Panc1 (cell line): ENCODE data around the gene AHR. TPM values are rescaled to one million over a fixed set of nuclear protein-coding genes. Genes with fewer than 3 reads are reported as not detected.

Experiments used
- ATAC-seq: fragments of 200-7000 bp; cut with Tn5 transposase; 2 replicates; pipeline ENCODE4 v1.9.1; 2020; ENCODE audit warnings: mild to moderate bottlenecking, moderate library complexity
- BruUV-seq: library from RNA; stranded (reverse); fragments of 400-500 nt; replicated peaks from 2 replicates; lab custom pipeline; 2021; lab: Mats Ljungman, UMichigan
- CTCF ChIA-PET: fragments of 300-600 bp; sonication (Branson Sonifier 250); formaldehyde crosslinking; loops from one replicate; lab custom pipeline; 2022; ENCODE audit warnings: antibody characterized with exemption; lab: Charles Lee
- POLR2A ChIA-PET: fragments of 300-600 bp; sonication (Branson Sonifier 250); formaldehyde crosslinking; loops from one replicate; lab custom pipeline; 2022; ENCODE audit warnings: antibody characterized with exemption; lab: Charles Lee
- DNase-seq: peaks from one replicate; pipeline ENCODE4 v3.0.0-alpha.2; 2010; ENCODE audit warnings: low read depth, low spot score
- H3K27ac ChIP-seq: 2 replicates; pipeline ENCODE4 v1.5.1; 2011; ENCODE audit warnings: mild to moderate bottlenecking, low read length, inconsistent platforms
- H3K27me3 ChIP-seq: fragments of 200-500 bp; sonication (Bioruptor generic); 2 replicates; pipeline ENCODE4 v1.6.0; 2014; ENCODE audit warnings: low read length, inconsistent platforms; ENCODE audit not compliant: control insufficient read depth, insufficient read depth
- H3K36me3 ChIP-seq: fragments of 200-500 bp; sonication (Bioruptor generic); 2 replicates; pipeline ENCODE4 v1.5.1; 2014; ENCODE audit warnings: inconsistent platforms, mild to moderate bottlenecking, low read length, moderate library complexity; ENCODE audit not compliant: control insufficient read depth, insufficient read depth
- H3K4me1 ChIP-seq: 2 replicates; pipeline ENCODE4 v1.5.1; 2011; ENCODE audit warnings: inconsistent platforms, mild to moderate bottlenecking, low read length, moderate library complexity; ENCODE audit not compliant: control insufficient read depth, insufficient read depth
- H3K4me3 ChIP-seq, 2 experiments: 2 replicates each; pipeline ENCODE4 v1.5.1; 2011 to 2012; ENCODE audit warnings: low read depth in 2 of 2, low read length in 2 of 2, mild to moderate bottlenecking in 2 of 2, inconsistent platforms in 1 of 2, moderate library complexity in 1 of 2
- H3K9me3 ChIP-seq: fragments of 200-500 bp; sonication (Bioruptor generic); 2 replicates; pipeline ENCODE4 v1.5.1; 2014; ENCODE audit warnings: low read depth, mild to moderate bottlenecking, inconsistent platforms, low read length, moderate library complexity; ENCODE audit not compliant: control insufficient read depth, insufficient read depth
- CTCF ChIP-seq: fragments of 450-650 bp; IDR thresholded peaks from 2 replicates; pipeline ENCODE4 v1.5.1; 2017; ENCODE audit warnings: mild to moderate bottlenecking
- POLR2AphosphoS5 ChIP-seq: IDR thresholded peaks from 2 replicates; pipeline ENCODE4 v1.6.1; 2012; ENCODE audit warnings: mild to moderate bottlenecking, low read depth, low read length, moderate library complexity
- REST ChIP-seq, 2 experiments: IDR thresholded peaks; 2 replicates each; pipeline ENCODE4 v1.6.1; 2011 to 2012; ENCODE audit warnings: low read depth in 2 of 2, control low read depth in 1 of 2, low read length in 1 of 2, mild to moderate bottlenecking in 1 of 2, moderate library complexity in 1 of 2; ENCODE audit not compliant: insufficient read depth in 1 of 2
- SIN3A ChIP-seq: IDR thresholded peaks from 2 replicates; pipeline ENCODE4 v1.6.1; 2012; ENCODE audit warnings: low read depth, mild to moderate bottlenecking, low read length, moderate library complexity, borderline replicate concordance; ENCODE audit not compliant: insufficient read depth
- TCF7L2 ChIP-seq: IDR thresholded peaks from 2 replicates; pipeline ENCODE4 v1.6.1; 2011; ENCODE audit warnings: mild to moderate bottlenecking, low read depth, low read length, inconsistent platforms
- in situ Hi-C: cut with HindIII; loops from 2 replicates; pipeline ENCODE4 v1.10.0; 2016; ENCODE audit warnings: low sequenced_read_pairs, low pct_unique_long_range_greater_than_20kb
- intact Hi-C: fragments of 100-400 bp; cut with micrococcal nuclease; formaldehyde crosslinking; loops from one replicate; pipeline ENCODE4 v1.10.0; 2022; ENCODE audit not compliant: unreplicated experiment
- total RNA-seq: library from RNA; stranded (reverse); gene quantifications from one replicate; pipeline ENCODE4 v1.2.1, GENCODE V29; 2021; ENCODE audit not compliant: unreplicated experiment

The AHR gene
- total RNA-seq, 1 experiment from 2014 or later = 36.6 TPM

DNA sequence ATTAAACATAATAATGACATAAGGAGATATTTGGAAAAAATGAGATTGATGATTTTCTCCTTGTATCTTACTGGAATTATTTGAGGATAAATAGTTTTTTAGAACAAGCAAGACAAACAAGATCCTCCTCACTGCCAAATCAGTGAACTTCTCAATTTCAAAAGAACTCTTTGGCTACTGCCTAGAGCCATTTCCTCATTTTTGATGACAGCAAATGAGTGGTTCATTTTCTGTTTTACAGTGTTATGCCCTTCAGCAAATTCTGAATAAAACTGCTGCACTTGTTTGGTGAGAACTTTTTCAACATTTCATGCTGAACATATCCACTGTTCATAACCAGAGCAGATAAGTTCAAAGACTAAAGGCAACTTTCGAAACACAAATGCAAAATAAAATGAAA is 42.5 kb upstream of the AHR start:
- ATAC-seq (no peak), DNase-seq (no peak)
- intact Hi-C loops = no loop called here
- H3K27ac ChIP-seq = no peak overlapping the region
- in situ Hi-C loops = no loop called here
- H3K9me3 ChIP-seq = no peaks in the 10 kb centered on the region
- ChIA-PET POLR2A (no interaction called here), CTCF (no interaction called here)
- H3K27me3 ChIP-seq = no peaks in the 10 kb centered on the region
- TF ChIP-seq POLR2AphosphoS5 (no peak), REST (IDR thresholded peaks at IDR 0.05; ENCODE audit: insufficient read depth in 1 of 2, low read depth in 2 of 2, low read length in 1 of 2) (no peak)
- no peaks in the 10 kb centered on the region for H3K36me3 ChIP-seq
- no TSS peak for BruUV-seq
- H3K4me1 ChIP-seq = no peaks in the 10 kb centered on the region
- H3K4me3 ChIP-seq = no peak overlapping the region

DNA sequence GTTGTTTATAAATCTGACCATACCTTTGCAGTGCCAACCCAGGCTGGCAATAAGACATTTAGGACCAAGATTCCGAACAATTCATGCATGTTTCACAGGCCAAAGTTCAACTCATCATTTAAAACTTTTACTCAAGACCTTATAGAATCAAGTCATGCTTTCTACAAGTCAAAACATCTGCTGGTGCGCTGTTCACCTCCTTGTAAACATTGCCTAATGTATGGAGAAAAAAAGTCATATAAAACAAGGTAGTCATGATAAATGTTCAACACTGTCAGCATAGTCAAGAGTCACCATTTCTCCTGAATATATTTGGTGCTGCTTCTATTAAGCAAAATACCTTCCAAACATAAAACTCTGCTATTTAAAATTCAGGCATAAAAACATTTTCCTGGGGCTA is 42.1 kb upstream of the AHR start:
- intact Hi-C loops (no loop called here), in situ Hi-C loops (no loop called here)
- Histone ChIP-seq H3K27me3 (no peaks in the 10 kb centered on the region), H3K4me3 (no peak overlapping the region), H3K4me1 (no peaks in the 10 kb centered on the region), H3K9me3 (no peaks in the 10 kb centered on the region), H3K27ac (no peak overlapping the region), H3K36me3 (no peaks in the 10 kb centered on the region)
- ChIA-PET POLR2A (no interaction called here), CTCF (no interaction called here)
- no peak for DNase-seq
- no peak for ATAC-seq
- TF ChIP-seq SIN3A (no peak), CTCF (no peak), TCF7L2 (no peak), POLR2AphosphoS5 (no peak), REST (IDR thresholded peaks at IDR 0.05; ENCODE audit: insufficient read depth in 1 of 2, low read depth in 2 of 2, low read length in 1 of 2) (no peak)
- no TSS peak for BruUV-seq
